Transverse colon (tissue), 4 donors: ENCODE measurements around the gene TMOD1.

Experiments
- CTCF ChIP-seq, 5 experiments: fragments of 200-600 bp in 3 of 5; fragments of 450-650 bp in 2 of 5; sonication (generic) in 3 of 5; IDR thresholded peaks; 1 replicate in 2 of 5; 2 replicates in 3 of 5; pipeline ENCODE4 v1.5.1; 2016 to 2017; ENCODE audit warnings: antibody characterized with exemption in 5 of 5, inconsistent platforms in 3 of 5, mild to moderate bottlenecking in 2 of 5, moderate library complexity in 1 of 5
- EP300 ChIP-seq: sonication (generic); formaldehyde crosslinking; IDR thresholded peaks from one replicate; pipeline ENCODE4 v1.6.1; 2017; ENCODE audit warnings: antibody characterized with exemption, low read depth
- POLR2A ChIP-seq: fragments of 450-650 bp; IDR thresholded peaks from one replicate; pipeline ENCODE4 v1.6.1; 2016; ENCODE audit warnings: antibody characterized with exemption, mild to moderate bottlenecking, moderate library complexity
- POLR2AphosphoS5 ChIP-seq, 3 donors: sonication (generic); formaldehyde crosslinking; IDR thresholded peaks; one replicate each; pipeline ENCODE4 v1.6.1; 2016; ENCODE audit warnings: antibody characterized with exemption in 3 of 3

- no peak for TF ChIP-seq CTCF (IDR thresholded peaks at IDR 0.05)
- no peak for TF ChIP-seq POLR2AphosphoS5 (IDR thresholded peaks at IDR 0.05)
- TF ChIP-seq POLR2A, result no peak
- TF ChIP-seq EP300, result no peak
Measured at GRCh38 chr9:97502222-97502983, 937 bp downstream of the TMOD1 start.
